Psoas muscle (tissue), 8 donors: ENCODE data around the gene SPRED2. TPM values are rescaled to one million over a fixed set of nuclear protein-coding genes. Genes with fewer than 3 reads are reported as not detected.

Experiments
- ATAC-seq, 4 donors: fragments of 200-7000 bp; cut with Tn5 transposase; one replicate each; pipeline ENCODE4 v1.9.1; 2020; ENCODE audit warnings: moderate library complexity in 3 of 4, mild to moderate bottlenecking in 2 of 4
- DNase-seq, 2 donors: peaks; one replicate each; pipeline ENCODE4 v3.0.0-alpha.2; 2020
- H3K27ac ChIP-seq: fragments of 200-600 bp; one replicate; pipeline ENCODE4 v1.8.0; 2022
- H3K27me3 ChIP-seq, 3 donors: fragments of 200-600 bp in 1 of 3; one replicate each; pipeline versions ENCODE4 v1.6.1 to v1.8.0; 2013 to 2022; ENCODE audit warnings: low read length in 2 of 3, mild to moderate bottlenecking in 2 of 3, moderate library complexity in 1 of 3; ENCODE audit not compliant: insufficient read depth in 3 of 3
- H3K36me3 ChIP-seq, 2 donors: fragments of 200-600 bp in 1 of 2; one replicate each; pipeline versions ENCODE4 v1.6.1 to v1.8.0; 2013 to 2022; ENCODE audit warnings: low read depth in 1 of 2, mild to moderate bottlenecking in 1 of 2, moderate library complexity in 1 of 2; ENCODE audit not compliant: insufficient read depth in 1 of 2
- H3K4me1 ChIP-seq: fragments of 200-600 bp; one replicate; pipeline ENCODE4 v1.8.0; 2022
- H3K4me3 ChIP-seq: fragments of 200-600 bp; one replicate; pipeline ENCODE4 v1.8.0; 2022; ENCODE audit warnings: mild to moderate bottlenecking
- H3K9me3 ChIP-seq: fragments of 200-600 bp; one replicate; pipeline ENCODE4 v1.8.0; 2022
- WGBS, 3 donors: extraction: QIAGEN DNeasy Blood & Tissue Kit; methylation state at CpG; one replicate each; pipeline versions ENCODE4 v1.1.6 to v1.1.7; 2013; 5-methylcytosine and 5-hydroxymethylcytosine counted together
- intact Hi-C, 2 donors: fragments of 100-400 bp; cut with DNase I; formaldehyde crosslinking; loops; one replicate each; pipeline versions ENCODE4 v1.11.0 to v1.14.2; 2022
- polyA plus RNA-seq, 3 donors: library from polyadenylated mRNA; stranded (reverse); fragments of 200-250 nt; gene quantifications; one replicate each; pipeline ENCODE4 v1.2.3, GENCODE V29; 2013
- total RNA-seq, 4 donors: library from RNA; stranded (reverse); fragmentation: NEBNext Ultra II Directional in 2 of 4; extraction: Animal tissue kit (Norgen Biotek cat#: 25700) in 2 of 4; gene quantifications; one replicate each; pipeline versions ENCODE4 v1.2.1 to v1.2.4, GENCODE V29; 2021 to 2023
- TF ChIP-seq, protein P1 (sequence below): fragments of 200-600 bp; IDR thresholded peaks from one replicate; pipeline ENCODE4 v1.8.0; 2022; ENCODE audit warnings: antibody characterized with exemption
- donor health status: healthy with polysubstance abuse.
- donor health status: DM: no; HTN: no; CAD: no; lungs with moderate emphysema.
- donor health status: Bipolar disorder and iron deficiency.
- donor health status: healthy.
- donor health status: DM: yes; HTN: yes; CAD: no.
- donor health status: DM: no; HTN: no; CAD: no.
- donor health status: DM: no; HTN: no; CAD: no.
- donor health status: DM: yes; HTN: yes; CAD: no.

The SPRED2 gene
- total and polyA plus RNA-seq, 7 donors, result 3.8 to 16.9 (median 8.5) TPM

DNA sequence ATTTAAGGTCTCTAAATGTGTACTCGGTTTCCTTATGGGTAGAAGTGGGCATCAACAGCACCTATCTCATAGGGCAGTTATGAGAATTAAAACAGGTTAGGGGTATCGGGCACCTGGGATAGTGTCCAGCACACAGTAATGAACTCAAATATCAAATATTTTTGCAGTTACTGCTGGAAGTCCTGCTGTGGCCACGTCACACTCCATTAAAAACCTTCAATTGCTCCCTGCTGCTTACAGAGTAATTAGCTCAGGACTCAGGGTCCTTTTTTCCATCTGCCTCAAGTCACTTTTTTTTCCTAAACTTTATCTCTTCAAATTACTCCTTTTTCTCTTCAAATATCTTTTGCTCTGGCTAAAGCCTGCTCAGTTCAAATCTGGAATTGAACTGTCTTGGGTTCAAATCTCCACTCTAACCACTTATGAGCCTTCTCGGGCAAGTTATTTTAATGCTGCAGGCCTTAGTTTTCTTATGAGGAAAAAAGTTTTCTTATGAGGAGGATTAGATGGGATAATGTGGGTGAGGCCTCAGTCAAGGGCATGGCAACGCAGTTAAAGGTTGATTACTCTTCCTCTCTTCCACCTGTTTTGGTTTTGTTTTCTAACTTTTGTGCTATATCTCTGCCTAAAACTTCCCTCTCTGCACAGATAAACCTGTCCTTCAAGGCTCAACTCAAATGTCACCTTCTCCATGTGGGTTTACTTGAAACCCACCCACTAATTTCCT is 36.6 kb downstream of the SPRED2 start:
- H3K4me1 ChIP-seq, result peaks cover 9% of the 10 kb centered on the region
- no peak overlapping the region for H3K4me3 ChIP-seq
- 83 to 92% (median 86%) methylated on average over 5 of the region's 5 CpGs for WGBS, 3 donors
- ATAC-seq (no peak), DNase-seq (no peak)
- H3K27ac ChIP-seq, result no peak overlapping the region
- H3K9me3 ChIP-seq, result no peaks in the 10 kb centered on the region
- no peaks in the 10 kb centered on the region for H3K36me3 ChIP-seq
- intact Hi-C loops, result loop anchor here in 1 of 2 donors (2.0 kb wide), 1 partner anchor 49 kb away; no protein-coding TSS in a partner anchor
- no peaks in the 10 kb centered on the region for H3K27me3 ChIP-seq
- TF ChIP-seq, protein P1, sequence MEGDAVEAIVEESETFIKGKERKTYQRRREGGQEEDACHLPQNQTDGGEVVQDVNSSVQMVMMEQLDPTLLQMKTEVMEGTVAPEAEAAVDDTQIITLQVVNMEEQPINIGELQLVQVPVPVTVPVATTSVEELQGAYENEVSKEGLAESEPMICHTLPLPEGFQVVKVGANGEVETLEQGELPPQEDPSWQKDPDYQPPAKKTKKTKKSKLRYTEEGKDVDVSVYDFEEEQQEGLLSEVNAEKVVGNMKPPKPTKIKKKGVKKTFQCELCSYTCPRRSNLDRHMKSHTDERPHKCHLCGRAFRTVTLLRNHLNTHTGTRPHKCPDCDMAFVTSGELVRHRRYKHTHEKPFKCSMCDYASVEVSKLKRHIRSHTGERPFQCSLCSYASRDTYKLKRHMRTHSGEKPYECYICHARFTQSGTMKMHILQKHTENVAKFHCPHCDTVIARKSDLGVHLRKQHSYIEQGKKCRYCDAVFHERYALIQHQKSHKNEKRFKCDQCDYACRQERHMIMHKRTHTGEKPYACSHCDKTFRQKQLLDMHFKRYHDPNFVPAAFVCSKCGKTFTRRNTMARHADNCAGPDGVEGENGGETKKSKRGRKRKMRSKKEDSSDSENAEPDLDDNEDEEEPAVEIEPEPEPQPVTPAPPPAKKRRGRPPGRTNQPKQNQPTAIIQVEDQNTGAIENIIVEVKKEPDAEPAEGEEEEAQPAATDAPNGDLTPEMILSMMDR, result no peak

DNA sequence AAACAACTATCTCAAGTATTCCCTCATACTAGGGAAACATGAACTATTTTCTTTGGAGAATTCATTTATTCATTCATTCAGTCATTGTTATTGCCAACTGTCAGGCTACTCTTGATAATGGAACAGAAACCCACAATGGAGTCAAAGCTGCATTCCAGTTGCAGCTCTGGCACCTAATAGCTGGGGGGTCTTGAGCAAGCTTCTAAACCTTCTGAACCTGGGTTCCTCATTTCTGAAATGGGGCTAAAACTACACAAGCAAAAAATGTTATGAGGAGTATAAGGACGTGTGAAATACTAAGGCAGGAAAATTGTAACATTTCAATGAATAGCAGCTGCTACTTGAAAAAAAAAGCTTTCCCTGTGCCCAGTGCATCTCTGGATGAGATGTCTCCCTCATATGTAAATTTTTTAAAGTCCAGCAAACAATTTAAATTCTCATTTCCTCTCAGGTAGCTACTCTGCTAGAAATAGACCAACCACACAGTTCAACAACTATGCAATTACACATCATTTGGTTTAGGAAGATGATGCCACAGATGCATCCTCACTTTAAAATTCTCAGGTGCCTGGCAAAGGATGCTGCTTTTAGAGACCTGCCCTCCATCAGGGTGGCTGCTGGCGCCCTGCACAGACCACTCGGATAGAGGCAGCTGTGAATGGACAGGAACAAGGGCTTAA is 38.5 kb downstream of the SPRED2 start:
- H3K4me3 ChIP-seq, result no peak overlapping the region
- H3K36me3 ChIP-seq, result no peaks in the 10 kb centered on the region
- intact Hi-C loops, result no loop called here
- H3K27ac ChIP-seq, result no peak overlapping the region
- H3K4me1 ChIP-seq, result peaks cover 16% of the 10 kb centered on the region
- TF ChIP-seq, protein P1, result no peak
- DNase-seq, result no peak
- WGBS, 3 donors, result 58 to 70% (median 60%) methylated on average over 3 of the region's 3 CpGs
- H3K27me3 ChIP-seq, result no peaks in the 10 kb centered on the region
- H3K9me3 ChIP-seq, result no peaks in the 10 kb centered on the region
- no peak for ATAC-seq

DNA sequence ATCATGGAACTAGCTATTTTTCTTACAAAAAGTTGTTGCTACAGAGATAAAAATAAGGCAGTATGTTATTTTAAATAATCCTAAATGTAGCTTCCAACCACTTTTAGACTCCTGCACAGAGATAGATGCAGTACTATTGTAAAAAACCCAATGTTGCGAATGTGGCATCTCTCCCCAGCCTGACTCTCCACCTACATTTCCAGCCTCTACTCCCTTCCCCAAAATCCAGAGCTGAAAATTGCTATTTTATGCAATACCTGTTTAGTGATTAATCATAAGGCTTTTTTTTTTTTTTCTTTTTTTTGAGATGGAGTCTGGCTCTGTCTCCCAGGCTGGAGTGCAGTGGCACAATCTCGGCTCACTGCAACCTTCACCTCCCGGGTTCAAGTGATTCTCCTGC is 39.4 kb downstream of the SPRED2 start:
- H3K4me3 ChIP-seq, result no peak overlapping the region
- TF ChIP-seq, protein P1, result no peak
- no peak overlapping the region for H3K27ac ChIP-seq
- intact Hi-C loops, result no loop called here
- H3K4me1 ChIP-seq, result peaks cover 16% of the 10 kb centered on the region
- DNase-seq (no peak), ATAC-seq (no peak)
- H3K36me3 ChIP-seq, result no peaks in the 10 kb centered on the region
- H3K27me3 ChIP-seq, result no peaks in the 10 kb centered on the region
- WGBS, 3 donors, result 93 to 98% (median 93%) methylated on average over 3 of the region's 3 CpGs
- H3K9me3 ChIP-seq, result no peaks in the 10 kb centered on the region

DNA sequence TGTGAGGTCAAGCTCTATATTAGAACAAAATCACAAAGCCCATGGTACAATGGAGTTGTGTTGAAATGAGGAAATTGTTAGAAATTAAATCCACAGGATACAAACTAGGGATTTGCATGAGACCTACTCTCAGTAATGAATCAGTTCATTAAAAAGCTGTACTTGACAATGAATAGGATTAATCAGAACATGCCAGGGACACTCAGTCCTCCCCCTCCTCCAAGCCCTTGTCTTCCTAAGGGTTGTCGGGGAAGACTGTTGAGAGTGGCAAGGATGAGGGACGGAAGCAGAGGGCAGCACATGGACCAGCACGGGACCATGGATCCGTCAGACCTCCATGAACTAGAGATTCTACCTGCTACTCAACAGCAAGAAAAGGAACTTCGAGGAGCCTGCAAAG is 39.8 kb downstream of the SPRED2 start:
- no peak overlapping the region for H3K4me3 ChIP-seq
- intact Hi-C loops, result no loop called here
- DNase-seq (no peak), ATAC-seq (no peak)
- WGBS, 3 donors, result 86 to 91% (median 89%) methylated on average over 5 of the region's 5 CpGs
- H3K4me1 ChIP-seq, result peaks cover 16% of the 10 kb centered on the region
- TF ChIP-seq, protein P1, result no peak
- no peak overlapping the region for H3K27ac ChIP-seq
- no peaks in the 10 kb centered on the region for H3K9me3 ChIP-seq
- no peaks in the 10 kb centered on the region for H3K27me3 ChIP-seq
- H3K36me3 ChIP-seq, result no peaks in the 10 kb centered on the region
